Panc1 (cell line): ENCODE results near the gene CNNM1. TPM values are rescaled to one million over a fixed set of nuclear protein-coding genes. Genes with fewer than 3 reads are reported as not detected.

ENCODE experiments used
- ATAC-seq: fragments of 200-7000 bp; cut with Tn5 transposase; 2 replicates; pipeline ENCODE4 v1.9.1; 2020; ENCODE audit warnings: mild to moderate bottlenecking, moderate library complexity
- BruUV-seq: library from RNA; stranded (reverse); fragments of 400-500 nt; replicated peaks from 2 replicates; lab custom pipeline; 2021; lab: Mats Ljungman, UMichigan
- CTCF ChIA-PET: fragments of 300-600 bp; sonication (Branson Sonifier 250); formaldehyde crosslinking; loops from one replicate; lab custom pipeline; 2022; ENCODE audit warnings: antibody characterized with exemption; lab: Charles Lee
- POLR2A ChIA-PET: fragments of 300-600 bp; sonication (Branson Sonifier 250); formaldehyde crosslinking; loops from one replicate; lab custom pipeline; 2022; ENCODE audit warnings: antibody characterized with exemption; lab: Charles Lee
- DNase-seq: peaks from one replicate; pipeline ENCODE4 v3.0.0-alpha.2; 2010; ENCODE audit warnings: low read depth, low spot score
- H3K27ac ChIP-seq: 2 replicates; pipeline ENCODE4 v1.5.1; 2011; ENCODE audit warnings: mild to moderate bottlenecking, low read length, inconsistent platforms
- H3K27me3 ChIP-seq: fragments of 200-500 bp; sonication (Bioruptor generic); 2 replicates; pipeline ENCODE4 v1.6.0; 2014; ENCODE audit warnings: low read length, inconsistent platforms; ENCODE audit not compliant: control insufficient read depth, insufficient read depth
- H3K36me3 ChIP-seq: fragments of 200-500 bp; sonication (Bioruptor generic); 2 replicates; pipeline ENCODE4 v1.5.1; 2014; ENCODE audit warnings: inconsistent platforms, mild to moderate bottlenecking, low read length, moderate library complexity; ENCODE audit not compliant: control insufficient read depth, insufficient read depth
- H3K4me1 ChIP-seq: 2 replicates; pipeline ENCODE4 v1.5.1; 2011; ENCODE audit warnings: inconsistent platforms, mild to moderate bottlenecking, low read length, moderate library complexity; ENCODE audit not compliant: control insufficient read depth, insufficient read depth
- H3K4me3 ChIP-seq, 2 experiments: 2 replicates each; pipeline ENCODE4 v1.5.1; 2011 to 2012; ENCODE audit warnings: low read depth in 2 of 2, low read length in 2 of 2, mild to moderate bottlenecking in 2 of 2, inconsistent platforms in 1 of 2, moderate library complexity in 1 of 2
- H3K9me3 ChIP-seq: fragments of 200-500 bp; sonication (Bioruptor generic); 2 replicates; pipeline ENCODE4 v1.5.1; 2014; ENCODE audit warnings: low read depth, mild to moderate bottlenecking, inconsistent platforms, low read length, moderate library complexity; ENCODE audit not compliant: control insufficient read depth, insufficient read depth
- CTCF ChIP-seq: fragments of 450-650 bp; IDR thresholded peaks from 2 replicates; pipeline ENCODE4 v1.5.1; 2017; ENCODE audit warnings: mild to moderate bottlenecking
- POLR2AphosphoS5 ChIP-seq: IDR thresholded peaks from 2 replicates; pipeline ENCODE4 v1.6.1; 2012; ENCODE audit warnings: mild to moderate bottlenecking, low read depth, low read length, moderate library complexity
- REST ChIP-seq, 2 experiments: IDR thresholded peaks; 2 replicates each; pipeline ENCODE4 v1.6.1; 2011 to 2012; ENCODE audit warnings: low read depth in 2 of 2, control low read depth in 1 of 2, low read length in 1 of 2, mild to moderate bottlenecking in 1 of 2, moderate library complexity in 1 of 2; ENCODE audit not compliant: insufficient read depth in 1 of 2
- SIN3A ChIP-seq: IDR thresholded peaks from 2 replicates; pipeline ENCODE4 v1.6.1; 2012; ENCODE audit warnings: low read depth, mild to moderate bottlenecking, low read length, moderate library complexity, borderline replicate concordance; ENCODE audit not compliant: insufficient read depth
- TCF7L2 ChIP-seq: IDR thresholded peaks from 2 replicates; pipeline ENCODE4 v1.6.1; 2011; ENCODE audit warnings: mild to moderate bottlenecking, low read depth, low read length, inconsistent platforms
- in situ Hi-C: cut with HindIII; loops from 2 replicates; pipeline ENCODE4 v1.10.0; 2016; ENCODE audit warnings: low sequenced_read_pairs, low pct_unique_long_range_greater_than_20kb
- intact Hi-C: fragments of 100-400 bp; cut with micrococcal nuclease; formaldehyde crosslinking; loops from one replicate; pipeline ENCODE4 v1.10.0; 2022; ENCODE audit not compliant: unreplicated experiment
- total RNA-seq: library from RNA; stranded (reverse); gene quantifications from one replicate; pipeline ENCODE4 v1.2.1, GENCODE V29; 2021; ENCODE audit not compliant: unreplicated experiment

The CNNM1 gene
- total RNA-seq, 1 experiment from 2014 or later: 16.6 TPM

- no peak for DNase-seq
- no peaks in the 10 kb centered on the region for H3K36me3 ChIP-seq
- POLR2A ChIA-PET: no interaction called here
- no peaks in the 10 kb centered on the region for H3K27me3 ChIP-seq
- ATAC-seq: no peak
- no peak for TF ChIP-seq CTCF
- TF ChIP-seq SIN3A: no peak
- TF ChIP-seq TCF7L2: no peak
- TF ChIP-seq POLR2AphosphoS5: no peak
- no peak for TF ChIP-seq REST (IDR thresholded peaks at IDR 0.05; ENCODE audit: insufficient read depth in 1 of 2, low read depth in 2 of 2, low read length in 1 of 2)
- H3K9me3 ChIP-seq: no peaks in the 10 kb centered on the region
- no peak overlapping the region for H3K27ac ChIP-seq
- CTCF ChIA-PET: no interaction called here
- no TSS peak for BruUV-seq
- in situ Hi-C loops: no loop called here
- H3K4me1 ChIP-seq: peaks cover 5% of the 10 kb centered on the region
- intact Hi-C loops: no loop called here
- no peak overlapping the region for H3K4me3 ChIP-seq
Observed at GRCh38 chr10:99387071-99387470, 57.9 kb downstream of the CNNM1 start.

- Histone ChIP-seq H3K27me3 (no peaks in the 10 kb centered on the region), H3K4me1 (peaks cover 10% of the 10 kb centered on the region), H3K36me3 (no peaks in the 10 kb centered on the region), H3K27ac (no peak overlapping the region), H3K9me3 (no peaks in the 10 kb centered on the region), H3K4me3 (no peak overlapping the region)
- no peak for TF ChIP-seq REST (IDR thresholded peaks at IDR 0.05; ENCODE audit: insufficient read depth in 1 of 2, low read depth in 2 of 2, low read length in 1 of 2)
- BruUV-seq: no TSS peak
- ATAC-seq: no peak
- POLR2A ChIA-PET: interaction anchor here (0.7 kb wide), 1 partner anchor 102 kb away, joined by 3 read pairs; no protein-coding TSS in a partner anchor
- CTCF ChIA-PET: no interaction called here
- in situ Hi-C loops (no loop called here), intact Hi-C loops (no loop called here)
- DNase-seq: no peak
Observed at GRCh38 chr10:99387541-99387940, 58.4 kb downstream of the CNNM1 start.
